WI38 (cell line): Measurements from ENCODE around the gene SH3RF3.

Source experiments
- H3K4me3 ChIP-seq: 2 replicates; pipeline ENCODE4 v1.5.1; 2011; ENCODE audit warnings: low read depth, mild to moderate bottlenecking, control low read depth, low read length
- TF ChIP-seq, protein P1 (sequence below): IDR thresholded peaks from 2 replicates; pipeline ENCODE4 v1.5.1; 2012; ENCODE audit warnings: low read depth, mild to moderate bottlenecking, control low read depth, low read length

The SH3RF3 gene

GRCh38 chr2:109174214-109174613, 45.2 kb downstream of the SH3RF3 start:
- H3K4me3 ChIP-seq: no peak overlapping the region
- TF ChIP-seq, protein P1, sequence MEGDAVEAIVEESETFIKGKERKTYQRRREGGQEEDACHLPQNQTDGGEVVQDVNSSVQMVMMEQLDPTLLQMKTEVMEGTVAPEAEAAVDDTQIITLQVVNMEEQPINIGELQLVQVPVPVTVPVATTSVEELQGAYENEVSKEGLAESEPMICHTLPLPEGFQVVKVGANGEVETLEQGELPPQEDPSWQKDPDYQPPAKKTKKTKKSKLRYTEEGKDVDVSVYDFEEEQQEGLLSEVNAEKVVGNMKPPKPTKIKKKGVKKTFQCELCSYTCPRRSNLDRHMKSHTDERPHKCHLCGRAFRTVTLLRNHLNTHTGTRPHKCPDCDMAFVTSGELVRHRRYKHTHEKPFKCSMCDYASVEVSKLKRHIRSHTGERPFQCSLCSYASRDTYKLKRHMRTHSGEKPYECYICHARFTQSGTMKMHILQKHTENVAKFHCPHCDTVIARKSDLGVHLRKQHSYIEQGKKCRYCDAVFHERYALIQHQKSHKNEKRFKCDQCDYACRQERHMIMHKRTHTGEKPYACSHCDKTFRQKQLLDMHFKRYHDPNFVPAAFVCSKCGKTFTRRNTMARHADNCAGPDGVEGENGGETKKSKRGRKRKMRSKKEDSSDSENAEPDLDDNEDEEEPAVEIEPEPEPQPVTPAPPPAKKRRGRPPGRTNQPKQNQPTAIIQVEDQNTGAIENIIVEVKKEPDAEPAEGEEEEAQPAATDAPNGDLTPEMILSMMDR: no peak

GRCh38 chr2:109174626-109175349, 45.8 kb downstream of the SH3RF3 start:
- TF ChIP-seq, protein P1: no peak
- H3K4me3 ChIP-seq: no peak overlapping the region

- H3K4me3 ChIP-seq: no peak overlapping the region
- TF ChIP-seq, protein P1: no peak
Observed at GRCh38 chr2:109175350-109175678, 46.3 kb downstream of the SH3RF3 start.

DNA sequence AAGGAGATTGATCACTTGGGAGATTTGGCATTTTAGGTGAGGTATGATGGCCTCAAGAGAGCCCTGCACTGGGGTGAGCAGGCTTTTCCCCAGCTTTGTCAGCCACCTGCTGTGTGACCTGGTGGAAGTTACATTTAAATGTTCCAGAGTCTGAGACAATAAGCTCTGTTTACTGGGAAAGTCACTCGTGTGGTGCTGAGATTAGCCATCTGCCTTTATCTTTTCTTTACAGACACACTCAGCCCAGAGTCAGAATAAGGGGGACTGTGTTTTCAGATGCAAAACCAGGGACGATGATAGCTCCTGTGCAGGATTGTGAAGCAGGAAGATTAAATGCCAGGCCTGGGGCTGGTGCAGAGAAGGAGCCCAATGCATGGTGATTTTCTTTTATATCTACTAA, 47.9 kb downstream of the SH3RF3 start:
- H3K4me3 ChIP-seq: no peak overlapping the region
- TF ChIP-seq, protein P1: no peak

GRCh38 chr2:109177635-109178034, 48.6 kb downstream of the SH3RF3 start:
- TF ChIP-seq, protein P1: no peak
- H3K4me3 ChIP-seq: no peak overlapping the region

GRCh38 chr2:109178968-109179367, 50.0 kb downstream of the SH3RF3 start:
- H3K4me3 ChIP-seq: no peak overlapping the region
- TF ChIP-seq, protein P1: no peak

- TF ChIP-seq, protein P1: no peak
- H3K4me3 ChIP-seq: no peak overlapping the region
Observed at GRCh38 chr2:109180786-109181185, 51.8 kb downstream of the SH3RF3 start.
